GM10847 (cell line): ENCODE data around the gene C2CD4D.

Experiments used
- POLR2A ChIP-seq: IDR thresholded peaks from 2 replicates; pipeline ENCODE4 v1.6.1; 2011; ENCODE audit not compliant: insufficient read length; ENCODE audit errors: extremely low read depth

Gene C2CD4D

DNA sequence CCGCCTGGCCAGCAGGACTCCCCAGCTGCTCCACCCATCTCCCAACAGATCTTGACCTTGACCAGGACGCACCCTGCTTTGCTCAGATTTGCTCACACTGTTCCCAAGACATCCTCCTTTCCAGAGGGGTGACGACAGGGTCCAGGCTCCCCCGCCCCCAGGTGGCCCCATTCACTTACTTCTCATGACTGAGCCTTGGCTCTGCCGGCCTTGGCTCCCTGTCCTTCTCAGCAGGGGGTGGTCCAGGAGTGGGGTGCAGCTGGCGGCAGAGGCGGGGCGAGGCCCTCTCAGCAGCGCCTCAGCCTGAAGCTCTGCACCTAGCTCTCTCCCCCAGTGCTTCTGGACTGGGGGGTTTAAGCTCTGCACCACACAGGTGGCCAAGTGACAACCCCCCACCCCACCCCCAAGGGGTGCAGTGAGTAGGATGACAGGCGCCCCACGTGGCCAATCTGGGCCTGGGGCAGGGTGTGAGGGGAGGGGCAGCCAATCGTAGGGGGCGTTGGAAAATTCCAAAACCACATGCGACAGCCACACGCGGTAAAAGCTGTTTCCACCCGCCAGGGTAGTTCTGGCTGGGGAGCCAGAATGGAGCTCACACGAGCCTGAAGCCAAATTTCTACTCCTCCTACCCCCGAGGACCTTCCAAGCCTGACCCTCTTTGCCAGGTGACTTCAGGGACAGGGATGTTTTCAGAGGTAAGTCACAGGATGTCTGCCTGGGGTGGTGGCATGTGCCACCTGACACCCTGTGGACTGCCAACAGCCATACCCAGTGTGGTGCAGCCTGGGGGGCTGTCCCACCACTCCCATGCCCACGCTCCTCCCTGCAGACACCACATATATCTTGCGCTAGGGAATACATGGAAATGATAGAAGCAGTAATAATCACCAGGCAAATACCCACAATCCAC, 13.6 kb downstream of the C2CD4D start:
- TF ChIP-seq POLR2A: no peak

DNA sequence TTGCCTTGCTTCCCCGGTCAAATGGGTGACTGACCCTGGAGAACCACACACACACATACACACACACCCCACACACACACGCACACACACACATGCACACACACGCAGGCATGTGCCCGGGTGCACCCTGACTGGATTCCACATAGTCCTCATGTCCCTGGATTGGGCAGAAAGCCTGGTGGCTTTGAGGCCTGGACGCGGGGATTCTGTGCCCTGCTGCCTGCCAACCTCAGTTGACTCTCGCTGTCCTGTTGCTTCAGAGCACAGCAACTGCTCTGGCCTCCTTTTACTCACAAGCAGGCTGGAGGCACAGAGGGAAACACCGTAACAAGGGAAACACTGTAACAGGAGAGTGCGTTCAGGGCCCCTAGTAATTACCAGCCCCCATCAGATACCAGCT, 14.4 kb downstream of the C2CD4D start:
- TF ChIP-seq POLR2A: no peak

DNA sequence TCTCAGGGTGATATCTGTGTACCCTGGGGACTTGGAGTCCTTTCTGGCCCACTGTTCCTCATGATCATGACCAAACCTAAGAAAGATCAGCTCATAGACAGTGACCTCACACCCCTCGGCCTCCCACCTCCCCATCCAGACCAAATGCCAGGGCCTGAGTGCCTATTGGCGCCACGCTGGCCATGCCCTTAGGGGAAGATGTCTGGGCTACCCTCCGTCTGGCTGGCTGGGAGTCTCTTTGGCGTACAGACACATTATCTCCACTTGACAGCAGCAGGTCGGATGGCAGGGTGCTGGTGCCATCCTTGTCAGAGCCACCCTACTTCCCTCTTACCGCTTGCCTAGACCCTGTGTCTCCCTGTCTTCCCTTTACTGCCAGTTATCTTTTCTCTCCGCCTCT, 16.4 kb downstream of the C2CD4D start:
- TF ChIP-seq POLR2A: no peak

DNA sequence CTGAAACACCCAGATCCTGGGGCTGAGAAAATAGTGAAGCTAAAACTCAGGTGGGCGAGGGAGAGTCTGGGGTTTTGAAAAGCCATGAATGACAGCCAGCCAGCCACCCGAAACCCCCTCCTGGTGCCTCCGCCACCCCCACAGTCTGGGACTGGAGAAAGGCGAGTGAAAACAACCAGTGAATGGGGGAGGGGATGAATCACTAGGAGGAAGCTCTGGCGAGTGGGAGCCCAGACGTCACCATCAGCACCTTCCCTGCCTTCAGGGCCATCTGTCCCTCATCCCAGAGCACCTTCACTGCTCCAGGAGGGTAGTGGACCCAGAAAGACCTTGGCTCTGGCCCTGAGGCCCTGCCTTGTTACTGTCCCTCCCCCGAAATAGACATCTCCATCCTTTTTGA, 17.2 kb downstream of the C2CD4D start:
- TF ChIP-seq POLR2A: no peak

DNA sequence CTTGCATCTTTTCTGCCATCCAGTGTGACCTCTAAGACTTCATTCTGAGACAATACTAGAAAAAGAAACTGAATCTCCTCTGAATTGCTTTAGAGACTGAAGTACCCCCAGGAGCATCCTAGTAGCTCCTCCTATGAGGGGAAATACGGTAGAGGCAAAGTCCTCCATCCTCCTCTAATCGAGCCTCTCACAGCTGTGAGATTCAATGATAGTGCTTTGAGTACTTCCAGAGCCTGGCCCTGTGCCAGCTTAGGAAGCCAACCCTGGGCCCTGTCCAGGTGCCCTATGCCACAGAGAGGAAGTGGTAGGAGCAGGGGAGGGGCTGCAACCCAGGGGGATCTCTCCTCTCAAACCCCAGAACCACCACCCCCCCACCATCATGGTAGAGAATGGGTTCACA, 18.7 kb downstream of the C2CD4D start:
- no peak for TF ChIP-seq POLR2A

DNA sequence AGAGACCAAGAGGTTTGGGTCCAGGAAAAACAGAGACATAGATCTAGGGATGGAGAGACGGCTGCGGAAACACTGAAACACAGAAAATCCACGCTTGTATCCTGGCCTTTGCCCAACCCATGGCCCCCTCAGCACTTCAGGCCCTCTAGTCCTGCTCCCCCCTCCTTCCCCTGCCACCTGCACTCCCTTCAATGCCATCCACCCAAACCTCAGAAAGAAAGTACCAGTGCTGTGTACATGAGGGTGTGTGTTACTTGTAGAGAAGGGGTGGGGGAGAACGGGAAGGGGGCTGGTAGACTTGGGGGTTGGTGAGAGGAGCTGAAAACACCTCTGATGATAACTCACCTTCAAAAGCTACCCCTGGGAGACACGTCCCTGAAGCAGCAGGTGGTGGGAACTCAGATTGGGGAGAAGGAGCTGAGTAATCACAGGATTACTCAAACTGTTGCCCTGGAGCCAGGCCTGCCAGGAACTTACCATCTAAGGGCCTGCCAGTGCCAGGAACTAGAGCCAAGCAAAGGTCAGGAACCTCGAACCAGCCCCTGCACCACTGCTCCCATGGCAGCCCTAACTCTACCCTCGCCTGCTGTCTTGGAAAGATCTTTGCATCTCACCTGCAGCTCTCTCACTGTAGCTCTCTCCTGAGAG, 19.5 kb downstream of the C2CD4D start:
- TF ChIP-seq POLR2A: no peak

DNA sequence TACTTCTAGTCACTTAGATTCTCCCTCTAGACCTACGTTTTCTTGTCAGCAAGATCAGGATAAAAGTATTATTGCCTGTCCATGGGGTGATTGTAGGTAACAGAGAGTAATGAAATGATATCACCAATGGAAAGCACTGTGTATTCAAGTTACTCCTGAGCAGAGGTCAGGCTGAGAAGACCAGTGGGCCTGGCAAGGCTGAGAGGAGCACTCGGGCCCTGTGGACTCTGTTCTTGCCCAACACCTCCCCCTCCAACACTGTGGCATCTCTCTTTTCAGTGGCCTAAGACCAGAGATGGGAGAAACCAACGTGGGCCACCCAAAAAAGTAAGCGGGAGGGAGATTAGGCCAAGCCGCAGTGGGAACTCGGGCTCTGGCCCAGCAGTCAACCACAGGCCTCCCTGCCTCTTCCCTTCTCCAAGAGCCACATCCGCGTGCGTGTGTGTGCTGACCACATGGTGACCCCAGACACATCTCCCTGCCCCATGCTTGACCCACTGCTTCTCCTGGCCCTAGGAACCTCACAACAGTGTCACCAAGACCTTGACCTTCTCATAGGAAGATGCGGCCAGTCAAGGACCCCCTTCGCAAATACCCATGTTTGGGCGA, 20.3 kb downstream of the C2CD4D start:
- TF ChIP-seq POLR2A: no peak

DNA sequence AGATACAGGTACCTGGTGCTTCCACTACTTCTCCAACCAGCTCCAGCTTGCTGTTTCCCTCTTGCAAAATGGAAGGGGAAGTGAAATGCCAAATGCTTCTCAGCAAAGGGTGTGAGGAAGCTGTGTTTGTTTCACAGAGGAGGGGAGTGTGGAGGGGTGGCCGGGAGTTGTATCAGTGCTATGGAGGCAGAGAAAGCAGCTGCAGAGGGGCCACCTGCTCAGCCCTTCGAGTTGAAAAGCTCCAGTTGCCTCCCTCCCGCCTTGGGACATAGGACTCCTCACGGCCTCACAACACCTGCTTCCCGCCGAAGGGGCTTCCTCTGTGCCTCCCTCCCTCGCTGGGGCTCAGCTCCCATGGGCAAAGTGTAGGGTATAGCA, 22.3 kb downstream of the C2CD4D start:
- no peak for TF ChIP-seq POLR2A

DNA sequence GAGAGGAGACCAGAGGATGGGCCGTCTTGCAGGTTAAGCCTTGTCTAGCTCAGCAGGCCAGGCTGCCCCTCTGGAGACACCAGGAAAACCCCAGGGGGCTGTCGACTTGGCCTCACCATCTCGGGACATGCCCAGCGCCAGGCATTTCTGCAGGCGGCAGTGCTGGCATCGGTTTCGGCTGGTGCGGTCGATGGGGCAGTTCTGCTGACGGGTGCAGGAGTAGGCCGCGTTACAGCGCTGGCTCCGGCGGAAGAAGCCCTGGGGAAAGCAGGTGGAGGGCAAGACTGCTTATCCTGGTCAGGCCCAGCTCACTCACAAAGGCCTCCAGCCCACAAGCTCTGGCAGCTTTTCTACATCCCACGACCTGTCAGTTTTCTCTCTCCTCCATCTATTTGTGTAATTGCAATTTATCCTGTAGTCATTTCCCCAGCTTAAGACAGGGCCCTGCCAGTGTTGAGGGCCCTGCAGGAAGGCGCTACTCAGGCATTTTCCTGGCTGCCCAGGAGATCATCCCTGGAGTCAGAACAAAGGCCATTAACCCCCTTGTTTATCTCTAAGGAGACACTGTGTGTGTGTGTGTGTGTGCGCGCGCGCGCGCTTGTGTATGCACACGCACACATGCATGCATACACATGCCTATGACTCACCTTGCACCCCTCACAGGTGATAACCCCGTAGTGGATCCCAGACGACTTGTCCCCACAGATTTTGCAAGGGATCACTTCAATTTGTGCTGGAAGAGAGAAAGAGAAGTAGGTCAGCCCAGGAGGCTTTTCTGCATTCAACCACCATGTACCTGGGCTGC, 22.9 kb downstream of the C2CD4D start:
- no peak for TF ChIP-seq POLR2A

DNA sequence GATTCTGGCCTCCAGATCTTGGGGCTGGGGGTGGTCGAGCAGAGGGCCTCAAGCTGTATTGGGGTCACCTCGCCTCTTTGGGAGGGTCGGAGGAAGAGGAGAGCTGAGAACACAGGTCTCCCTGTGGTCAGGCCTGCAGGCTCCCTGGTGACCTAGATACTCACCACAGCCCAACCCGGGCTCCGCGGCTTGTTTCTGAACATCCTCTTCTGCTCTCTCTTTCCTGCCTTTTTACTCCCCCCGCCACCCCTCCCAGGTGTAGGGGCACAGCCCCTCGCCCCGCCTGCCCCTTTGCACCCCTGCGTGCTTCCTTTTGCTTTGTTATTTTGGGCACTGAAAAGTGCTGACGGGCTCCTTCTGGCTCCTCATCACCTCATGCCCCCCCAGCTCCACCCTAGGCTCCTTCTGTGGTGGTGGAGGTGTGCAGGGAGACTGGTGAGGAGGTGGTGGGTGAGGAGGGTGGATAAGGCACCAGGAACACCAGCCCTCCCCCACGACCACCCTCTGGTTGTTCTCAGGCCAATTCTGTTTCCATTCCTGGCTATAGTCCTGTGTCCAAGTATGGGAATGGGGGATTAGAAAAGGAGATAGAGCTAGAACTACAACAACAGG, 23.8 kb downstream of the C2CD4D start:
- TF ChIP-seq POLR2A: no peak

DNA sequence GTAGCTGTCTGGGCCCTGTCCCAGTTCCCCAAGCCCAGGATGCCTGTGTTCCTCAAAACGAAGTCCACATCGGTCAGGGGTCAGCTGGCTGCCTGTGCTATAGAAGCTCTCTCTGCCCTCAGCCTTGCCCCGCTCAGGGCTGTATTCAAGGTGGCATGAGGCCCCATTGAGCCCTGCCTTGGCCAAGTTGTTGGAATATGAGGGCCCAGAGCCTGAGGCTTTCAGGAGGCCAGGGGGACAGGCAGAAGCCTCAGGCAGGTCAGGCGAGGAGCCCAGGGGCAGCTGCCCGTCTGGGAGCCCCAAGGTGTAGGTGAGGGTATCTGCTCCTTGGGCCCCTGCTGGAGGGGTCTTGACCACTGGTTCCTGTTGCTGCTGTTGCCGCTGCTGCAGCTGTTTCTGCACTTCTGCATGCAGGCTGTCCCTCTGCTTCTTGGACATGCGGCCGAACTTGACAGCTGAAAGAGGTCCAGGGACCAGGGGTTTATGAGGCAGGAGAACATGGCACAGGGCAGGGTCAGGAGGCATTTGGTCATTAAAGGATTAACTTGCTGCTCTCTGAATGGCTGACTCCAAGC, 24.6 kb downstream of the C2CD4D start:
- no peak for TF ChIP-seq POLR2A

DNA sequence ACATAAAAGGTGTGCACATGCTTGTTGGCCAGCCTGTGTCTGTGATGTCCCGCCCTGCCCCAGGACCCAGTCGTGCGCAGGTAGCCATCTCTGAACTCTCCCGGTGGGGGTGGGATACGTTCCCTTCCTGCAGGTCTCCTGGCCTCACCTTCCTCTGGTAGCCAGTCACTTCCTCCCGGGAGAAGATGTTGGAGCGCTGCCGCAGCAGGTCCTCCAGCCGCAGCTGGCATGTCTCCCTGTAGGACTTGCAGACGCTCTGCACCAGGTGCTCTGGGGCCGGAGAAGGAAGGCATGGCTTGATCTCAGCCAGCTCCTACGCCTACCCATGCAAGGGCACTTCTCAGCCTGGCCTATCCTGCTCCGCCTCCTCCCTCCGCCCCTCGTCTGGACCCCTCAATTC, 25.2 kb downstream of the C2CD4D start:
- no peak for TF ChIP-seq POLR2A

DNA sequence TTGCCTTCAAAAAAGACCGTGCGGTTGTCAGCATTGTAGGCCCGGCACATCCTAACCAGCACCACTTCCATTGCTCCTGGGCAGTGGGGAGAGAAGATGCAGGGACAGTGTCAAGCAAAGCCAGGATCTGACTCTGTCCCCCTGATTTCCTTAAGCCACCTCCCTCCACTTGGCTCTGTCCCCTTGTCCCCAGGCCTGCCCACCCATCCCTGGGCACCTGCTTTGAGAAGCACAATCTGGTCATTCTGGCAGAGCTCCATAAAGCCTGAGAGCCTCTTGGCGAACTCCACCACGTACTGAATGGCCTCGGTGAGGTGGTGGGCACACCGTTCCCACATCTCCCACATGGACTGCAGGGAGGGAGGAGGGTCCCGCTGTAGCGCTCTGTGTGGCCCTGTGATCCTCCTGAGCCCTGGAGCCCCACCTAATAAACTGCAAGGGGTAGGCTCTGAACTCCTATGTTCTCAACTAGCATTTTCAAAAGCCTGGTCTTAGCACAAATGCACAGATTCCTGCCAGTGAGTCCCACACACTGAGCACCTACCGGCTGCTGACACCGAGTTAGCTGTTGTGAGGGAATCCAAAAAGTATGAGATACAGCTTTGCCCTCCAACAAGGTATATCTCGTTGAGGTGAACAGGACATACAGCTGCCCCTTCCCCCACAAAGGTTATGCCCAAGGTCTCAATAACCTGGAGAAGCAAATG, 26.2 kb downstream of the C2CD4D start:
- TF ChIP-seq POLR2A: no peak

DNA sequence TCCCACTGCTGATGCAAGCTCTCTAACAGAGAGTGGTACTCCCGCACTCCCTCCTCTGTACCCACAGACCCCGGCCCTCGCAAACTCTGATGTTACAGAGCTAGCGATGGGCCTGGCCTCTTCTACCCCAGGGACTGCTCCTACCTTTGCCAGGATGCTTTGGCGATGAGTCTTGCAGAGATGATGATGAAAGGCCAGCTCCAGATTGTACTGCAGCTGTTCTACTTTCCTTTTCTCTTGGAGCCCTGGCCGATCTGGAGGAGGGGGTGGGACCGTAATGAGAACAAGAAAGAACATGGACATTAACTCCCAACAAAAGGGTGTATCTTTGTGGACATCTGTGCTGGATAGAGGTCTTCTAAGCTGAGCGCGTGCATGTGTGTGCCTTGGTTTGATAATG, 28.4 kb downstream of the C2CD4D start:
- TF ChIP-seq POLR2A: no peak
